Transverse colon (tissue), 4 donors: ENCODE results near the gene TARS3. TPM values are rescaled to one million over a fixed set of nuclear protein-coding genes. Genes with fewer than 3 reads are reported as not detected.
"Not testable (repeated sequence)": the region's sequence is repeated elsewhere in the genome, so short reads cannot be mapped to it uniquely, and the experiment has no call there.

ENCODE experiments used
- DNase-seq: peaks from one replicate; pipeline ENCODE4 v3.0.0-alpha.2; 2019
- H3K27ac ChIP-seq, 4 donors: fragments of 200-600 bp; sonication (generic); 2 replicates each; pipeline ENCODE4 v1.5.1; 2016 to 2018; ENCODE audit warnings: inconsistent platforms in 4 of 4
- H3K27me3 ChIP-seq: fragments of 200-600 bp; sonication (generic); 2 replicates; pipeline ENCODE4 v1.5.1; 2017; ENCODE audit warnings: inconsistent platforms
- H3K36me3 ChIP-seq, 4 donors: fragments of 200-600 bp; sonication (generic); 2 replicates each; pipeline ENCODE4 v1.5.1; 2017 to 2019; ENCODE audit warnings: inconsistent platforms in 4 of 4
- H3K4me1 ChIP-seq, 4 donors: fragments of 200-600 bp; sonication (generic); 2 replicates each; pipeline ENCODE4 v1.5.1; 2017 to 2020; ENCODE audit warnings: inconsistent platforms in 4 of 4
- H3K4me3 ChIP-seq, 4 donors: fragments of 200-600 bp; sonication (generic); 1 replicate in 1 of 4; 2 replicates in 3 of 4; pipeline versions ENCODE4 v1.5.1 to v1.6.1; 2017 to 2019; ENCODE audit warnings: inconsistent platforms in 4 of 4
- H3K9me3 ChIP-seq, 2 donors: fragments of 200-600 bp; sonication (generic); 2 replicates each; pipeline ENCODE4 v1.5.1; 2017 to 2019; ENCODE audit warnings: inconsistent platforms in 2 of 2
- EP300 ChIP-seq: sonication (generic); formaldehyde crosslinking; IDR thresholded peaks from one replicate; pipeline ENCODE4 v1.6.1; 2017; ENCODE audit warnings: antibody characterized with exemption, low read depth
- POLR2A ChIP-seq: fragments of 450-650 bp; IDR thresholded peaks from one replicate; pipeline ENCODE4 v1.6.1; 2016; ENCODE audit warnings: antibody characterized with exemption, mild to moderate bottlenecking, moderate library complexity
- POLR2AphosphoS5 ChIP-seq, 3 donors: sonication (generic); formaldehyde crosslinking; IDR thresholded peaks; one replicate each; pipeline ENCODE4 v1.6.1; 2016; ENCODE audit warnings: antibody characterized with exemption in 3 of 3
- WGBS, 2 donors: methylation state at CpG; one replicate each; pipeline ENCODE4 v1.1.5; 2018; ENCODE audit warnings: low coverage in 1 of 2; 5-methylcytosine and 5-hydroxymethylcytosine counted together
- in situ Hi-C, 4 donors: fragments of 200-750 bp; cut with MboI; loops; one replicate each; pipeline versions ENCODE4 v1.15.0 to v1.15.1; 2017; ENCODE audit warnings: low sequenced_read_pairs in 3 of 4, low pct_ligation_motif_present in 1 of 4, low pct_unique_long_range_greater_than_20kb in 1 of 4
- intact Hi-C: fragments of 100-400 bp; cut with DNase I; formaldehyde crosslinking; loops from one replicate; pipeline ENCODE4 v1.15.1; 2023; ENCODE audit warnings: low total_unique reads
- total RNA-seq, 4 donors: library from RNA; depleted of rRNA; stranded (reverse); fragments of >200 nt; gene quantifications; one replicate each; pipeline ENCODE4 v1.1.0, GENCODE V29; 2016
- TF ChIP-seq, protein P1 (sequence below), 5 experiments: fragments of 200-600 bp in 3 of 5; fragments of 450-650 bp in 2 of 5; sonication (generic) in 3 of 5; IDR thresholded peaks; 1 replicate in 2 of 5; 2 replicates in 3 of 5; pipeline ENCODE4 v1.5.1; 2016 to 2017; ENCODE audit warnings: antibody characterized with exemption in 5 of 5, inconsistent platforms in 3 of 5, mild to moderate bottlenecking in 2 of 5, moderate library complexity in 1 of 5

TARS3 gene
- total RNA-seq, 4 donors from 2014 or later = 11.7 to 55.7 (median 15.0) TPM

DNA sequence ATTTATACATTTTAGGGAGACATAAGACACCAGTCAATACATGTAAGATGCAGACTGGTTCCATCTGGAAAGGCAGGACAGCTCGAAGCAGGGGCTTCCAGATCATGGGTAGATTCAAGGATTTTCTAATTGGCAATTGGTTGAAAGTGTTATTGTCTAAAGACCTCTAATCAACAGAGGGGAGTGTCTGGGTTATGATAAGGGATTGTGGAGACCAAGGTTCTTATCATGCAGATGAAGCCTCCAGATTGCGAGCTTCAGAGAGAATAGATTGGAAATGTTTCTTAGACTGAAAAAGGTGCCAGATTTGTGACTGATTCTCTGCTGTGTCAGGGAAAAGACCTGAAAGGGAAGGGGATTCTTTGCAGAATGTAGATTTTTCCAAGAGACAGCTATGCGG lies 87.2 kb downstream of the TARS3 start:
- Histone ChIP-seq H3K4me3 (no peak overlapping the region), H3K36me3 (peaks cover 0 to 5% (median 0%) of the 10 kb centered on the region in 4 donors), H3K27ac (no peak overlapping the region), H3K4me1 (peaks cover 3 to 32% (median 11%) of the 10 kb centered on the region in 4 donors), H3K27me3 (no peaks in the 10 kb centered on the region), H3K9me3 (no peaks in the 10 kb centered on the region)
- TF ChIP-seq POLR2A = no peak
- WGBS, 2 donors = 69 to 74% methylated on average over 3 of the region's 3 CpGs
- intact Hi-C loops (no loop called here), in situ Hi-C loops (no loop called here)
- no peak for DNase-seq

DNA sequence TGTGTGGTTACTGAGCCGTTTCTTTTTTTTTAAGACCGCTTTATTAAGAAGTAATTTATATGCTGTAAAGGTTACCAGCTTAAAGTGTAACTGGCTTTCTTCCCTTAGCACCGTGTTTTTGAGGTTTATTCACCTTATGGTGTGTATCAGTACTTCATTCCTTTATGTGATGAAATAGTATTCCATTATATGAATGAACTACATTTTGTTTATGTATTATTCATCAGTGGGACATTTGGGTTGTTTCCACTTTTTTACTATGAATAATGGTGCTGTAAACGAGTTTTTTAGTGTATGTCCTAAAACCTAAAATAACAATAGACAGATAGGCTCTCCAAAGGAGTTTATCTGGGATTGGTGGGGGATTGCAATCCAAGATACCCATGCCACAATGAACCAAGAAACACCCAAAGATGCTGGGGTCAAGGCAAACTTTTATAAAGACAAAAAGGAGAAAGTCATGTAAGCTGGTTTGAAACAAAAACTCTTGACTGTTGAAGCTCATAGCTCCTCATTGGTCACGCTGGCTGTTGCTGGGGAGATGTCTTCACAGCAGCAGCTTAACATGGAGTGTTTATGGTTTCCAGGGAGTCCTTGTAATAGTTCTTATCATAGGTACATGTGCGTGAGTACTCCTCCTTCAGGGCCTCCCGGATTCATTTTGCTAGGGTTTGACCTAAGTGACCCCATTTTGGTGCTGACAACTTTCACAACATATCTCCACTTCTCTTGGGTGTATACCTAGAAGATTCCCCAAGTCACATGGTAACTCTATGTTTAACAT lies 88.1 kb downstream of the TARS3 start:
- H3K36me3 ChIP-seq = peaks cover 0 to 5% (median 0%) of the 10 kb centered on the region in 4 donors
- intact Hi-C loops = no loop called here
- H3K27me3 ChIP-seq = no peaks in the 10 kb centered on the region
- no peak overlapping the region for H3K4me3 ChIP-seq
- no peak for DNase-seq
- peaks cover 0 to 23% (median 5%) of the 10 kb centered on the region in 4 donors for H3K4me1 ChIP-seq
- 78 to 83% methylated on average over 6 to 7 of the region's 7 CpGs for WGBS, 2 donors
- H3K27ac ChIP-seq = no peak overlapping the region
- TF ChIP-seq POLR2A = no peak
- TF ChIP-seq EP300 = no peak
- no peak for TF ChIP-seq POLR2AphosphoS5 (IDR thresholded peaks at IDR 0.05)
- TF ChIP-seq, protein P1, sequence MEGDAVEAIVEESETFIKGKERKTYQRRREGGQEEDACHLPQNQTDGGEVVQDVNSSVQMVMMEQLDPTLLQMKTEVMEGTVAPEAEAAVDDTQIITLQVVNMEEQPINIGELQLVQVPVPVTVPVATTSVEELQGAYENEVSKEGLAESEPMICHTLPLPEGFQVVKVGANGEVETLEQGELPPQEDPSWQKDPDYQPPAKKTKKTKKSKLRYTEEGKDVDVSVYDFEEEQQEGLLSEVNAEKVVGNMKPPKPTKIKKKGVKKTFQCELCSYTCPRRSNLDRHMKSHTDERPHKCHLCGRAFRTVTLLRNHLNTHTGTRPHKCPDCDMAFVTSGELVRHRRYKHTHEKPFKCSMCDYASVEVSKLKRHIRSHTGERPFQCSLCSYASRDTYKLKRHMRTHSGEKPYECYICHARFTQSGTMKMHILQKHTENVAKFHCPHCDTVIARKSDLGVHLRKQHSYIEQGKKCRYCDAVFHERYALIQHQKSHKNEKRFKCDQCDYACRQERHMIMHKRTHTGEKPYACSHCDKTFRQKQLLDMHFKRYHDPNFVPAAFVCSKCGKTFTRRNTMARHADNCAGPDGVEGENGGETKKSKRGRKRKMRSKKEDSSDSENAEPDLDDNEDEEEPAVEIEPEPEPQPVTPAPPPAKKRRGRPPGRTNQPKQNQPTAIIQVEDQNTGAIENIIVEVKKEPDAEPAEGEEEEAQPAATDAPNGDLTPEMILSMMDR (IDR thresholded peaks at IDR 0.05) = no peak
- H3K9me3 ChIP-seq = no peaks in the 10 kb centered on the region
- in situ Hi-C loops = no loop called here

DNA sequence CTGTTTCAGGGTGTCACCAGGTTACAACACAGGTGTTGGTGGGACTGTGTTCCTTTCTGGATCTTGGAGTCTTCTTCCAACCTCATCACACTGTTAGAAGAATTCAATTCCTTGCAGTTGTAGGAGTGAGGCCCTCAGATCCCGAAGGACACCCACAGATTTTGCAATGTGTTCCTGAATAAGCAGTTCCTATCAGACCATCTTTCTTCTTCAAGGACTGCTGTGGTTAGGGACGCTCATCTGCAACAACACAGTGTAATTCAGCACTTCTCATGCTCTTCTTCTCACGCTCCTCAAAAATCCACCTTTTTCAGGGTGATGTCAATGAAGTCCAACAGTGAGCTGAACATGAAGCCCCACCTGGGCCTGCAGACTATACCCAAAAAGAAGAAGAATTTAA lies 90.9 kb downstream of the TARS3 start:
- no peak overlapping the region for H3K4me3 ChIP-seq
- H3K4me1 ChIP-seq = peaks cover 0 to 14% (median 3%) of the 10 kb centered on the region in 4 donors
- intact Hi-C loops = no loop called here
- DNase-seq = no peak
- H3K27me3 ChIP-seq = no peaks in the 10 kb centered on the region
- H3K27ac ChIP-seq = no peak overlapping the region
- in situ Hi-C loops = no loop called here
- H3K36me3 ChIP-seq = no peaks in the 10 kb centered on the region
- WGBS, 2 donors = 95 to 96% methylated on average over 2 to 3 of the region's 3 CpGs
- TF ChIP-seq POLR2A = no peak
- TF ChIP-seq POLR2AphosphoS5 (IDR thresholded peaks at IDR 0.05) = no peak
- TF ChIP-seq EP300 = no peak
- TF ChIP-seq, protein P1 (IDR thresholded peaks at IDR 0.05) = no peak
- no peaks in the 10 kb centered on the region for H3K9me3 ChIP-seq

DNA sequence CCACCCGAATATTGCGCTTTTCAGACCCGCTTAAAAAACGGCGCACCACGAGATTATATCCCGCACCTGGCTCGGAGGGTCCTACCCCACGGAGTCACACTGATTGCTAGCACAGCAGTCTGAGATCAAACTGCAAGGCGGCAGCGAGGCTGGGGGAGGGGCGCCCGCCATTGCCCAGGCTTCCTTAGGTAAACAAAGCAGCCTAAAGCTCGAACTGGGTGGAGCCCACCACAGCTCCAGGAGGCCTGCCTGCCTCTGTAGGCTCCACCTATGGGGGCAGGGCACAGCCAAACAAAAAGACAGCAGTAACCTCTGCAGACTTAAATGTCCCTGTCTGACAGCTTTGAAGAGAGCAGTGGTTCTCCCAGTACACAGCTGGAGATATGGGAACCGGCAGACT lies 97.5 kb downstream of the TARS3 start:
- DNase-seq, intact Hi-C loops, H3K4me3 ChIP-seq, H3K9me3 ChIP-seq, H3K36me3 ChIP-seq, H3K4me1 ChIP-seq, H3K27me3 ChIP-seq, H3K27ac ChIP-seq, in situ Hi-C loops: not testable (repeated sequence)
- 87% methylated on average over 10 of the region's 15 CpGs; no CpG with 5 or more reads in 1 of the 2 donors for WGBS, 2 donors

DNA sequence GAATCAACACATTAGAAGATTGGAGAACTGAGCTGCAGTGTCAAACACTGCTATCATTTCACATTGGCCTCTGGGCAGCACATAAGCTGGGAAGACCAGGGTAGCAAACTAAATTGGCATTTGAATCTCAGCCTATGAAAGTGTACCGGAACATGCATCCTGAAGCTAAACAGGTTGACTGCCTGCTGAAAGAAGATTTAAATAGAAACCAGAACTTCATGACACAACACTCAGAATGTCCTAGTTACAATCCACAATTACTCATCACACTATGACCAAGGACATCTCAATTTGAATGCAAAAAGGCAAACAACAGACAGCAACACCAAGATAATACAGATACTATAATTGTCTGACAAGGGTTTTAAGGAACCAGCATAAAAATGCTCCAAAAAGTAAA lies 98.3 kb downstream of the TARS3 start:
- Histone ChIP-seq H3K27ac (no peak overlapping the region), H3K36me3 (no peaks in the 10 kb centered on the region), H3K27me3 (no peaks in the 10 kb centered on the region), H3K9me3 (no peaks in the 10 kb centered on the region), H3K4me3 (no peak overlapping the region), H3K4me1 (no peaks in the 10 kb centered on the region)
- TF ChIP-seq, protein P1 (IDR thresholded peaks at IDR 0.05) = no peak
- TF ChIP-seq POLR2A (no peak), POLR2AphosphoS5 (IDR thresholded peaks at IDR 0.05) (no peak), EP300 (no peak)
- WGBS, 2 donors = 83 to 100% methylated on average over 1 of the region's 1 CpG
- intact Hi-C loops = no loop called here
- in situ Hi-C loops = no loop called here
- no peak for DNase-seq
